Measurements from ENCODE around the gene CERK.
"Not testable (repeated sequence)": the region's sequence is repeated elsewhere in the genome, so short reads cannot be mapped to it uniquely, and the experiment has no call there.

Gene CERK

DNA sequence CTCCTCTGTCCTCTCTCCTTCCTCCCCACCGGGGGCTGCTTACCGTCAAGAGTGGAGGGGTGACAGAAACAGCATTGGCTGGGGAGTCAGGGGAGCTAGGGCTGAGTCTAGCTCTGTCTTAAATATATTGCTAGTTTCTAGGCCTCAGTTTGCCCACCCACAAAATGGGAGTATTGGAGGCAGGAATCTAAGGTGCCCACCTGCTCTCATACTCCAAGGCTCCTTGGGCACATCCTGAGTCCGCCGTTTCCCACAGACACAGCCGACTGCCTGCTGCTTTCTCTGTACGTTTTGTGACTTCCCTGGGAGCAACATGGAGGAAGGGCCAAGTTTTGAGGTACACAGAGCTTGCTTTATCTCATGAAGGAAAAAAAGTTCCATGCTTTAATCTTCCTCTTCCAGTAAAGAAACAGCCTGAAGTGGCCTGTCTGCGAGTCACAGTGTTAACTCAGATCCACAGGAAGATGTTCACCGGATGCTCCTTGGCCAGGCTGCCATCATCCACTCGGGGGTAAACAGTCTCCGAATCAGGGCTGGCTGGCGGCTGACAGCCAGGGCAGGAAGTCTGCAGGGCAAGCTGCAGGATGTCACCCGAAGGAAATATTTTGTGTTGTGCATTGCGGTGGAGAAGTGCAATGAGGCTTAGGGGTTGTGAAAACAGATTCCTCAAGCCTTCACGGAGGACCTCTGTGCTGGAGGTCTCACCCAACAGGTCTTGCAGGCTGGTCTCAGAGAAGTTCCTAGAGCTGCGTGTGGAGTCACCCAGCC lies 11.0 kb upstream of the CERK start:
- ATAC-seq: peak; percentile 63 to 76

DNA sequence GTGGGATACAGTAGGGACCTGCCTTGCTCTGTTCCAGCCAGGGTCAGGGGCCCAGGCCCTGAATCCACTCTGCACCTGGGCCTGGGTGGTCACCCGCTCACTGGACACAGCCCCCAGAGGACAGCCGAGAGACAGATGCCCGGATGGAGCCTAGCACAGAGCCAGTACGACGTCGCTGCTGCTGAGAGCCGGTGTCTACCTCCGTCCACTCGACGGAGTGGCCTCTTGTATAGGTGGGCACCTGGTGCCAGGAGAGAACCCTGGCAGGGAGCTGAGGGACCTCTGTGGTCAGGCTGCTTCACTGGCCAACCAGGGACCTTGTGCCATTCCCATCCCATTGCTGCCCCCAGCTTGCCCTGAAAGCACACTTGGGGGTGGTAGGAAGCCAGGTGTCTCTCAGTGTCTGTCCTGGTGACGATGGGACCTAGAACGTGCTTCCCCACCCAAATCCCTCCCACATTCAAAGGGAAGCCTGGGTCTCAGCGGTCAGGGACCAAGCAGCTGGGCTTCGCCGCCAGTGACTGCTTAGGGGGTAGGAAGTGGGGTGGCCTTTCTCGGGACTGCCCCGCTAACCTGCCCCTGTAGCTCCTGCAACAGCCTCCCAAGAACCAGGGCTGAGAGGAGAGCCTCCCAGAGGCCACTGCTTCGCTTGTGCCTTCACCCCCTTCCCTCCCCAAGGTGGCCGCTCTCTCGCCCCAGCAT lies 10.3 kb upstream of the CERK start:
- no peak for ATAC-seq

DNA sequence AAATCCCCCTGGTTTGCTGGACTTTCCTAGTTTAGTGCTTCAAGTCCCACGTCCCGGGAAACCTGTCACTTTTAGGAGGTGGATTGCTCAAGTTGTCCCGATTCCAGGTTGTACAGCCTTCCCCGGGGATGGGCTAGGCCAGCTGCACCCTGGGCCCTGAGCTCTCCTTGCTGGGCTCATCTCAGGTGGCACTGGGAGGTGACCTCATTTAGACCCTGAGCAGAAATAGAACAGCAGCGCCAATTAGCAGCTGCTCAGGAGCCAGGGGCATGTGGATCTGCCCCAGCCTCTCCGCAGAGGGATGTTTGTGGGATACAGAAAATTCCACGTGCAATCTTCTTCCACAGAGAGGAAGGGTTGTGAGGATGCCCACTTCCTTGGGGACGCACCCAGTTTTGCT lies 9.6 kb upstream of the CERK start:
- no peak for ATAC-seq

DNA sequence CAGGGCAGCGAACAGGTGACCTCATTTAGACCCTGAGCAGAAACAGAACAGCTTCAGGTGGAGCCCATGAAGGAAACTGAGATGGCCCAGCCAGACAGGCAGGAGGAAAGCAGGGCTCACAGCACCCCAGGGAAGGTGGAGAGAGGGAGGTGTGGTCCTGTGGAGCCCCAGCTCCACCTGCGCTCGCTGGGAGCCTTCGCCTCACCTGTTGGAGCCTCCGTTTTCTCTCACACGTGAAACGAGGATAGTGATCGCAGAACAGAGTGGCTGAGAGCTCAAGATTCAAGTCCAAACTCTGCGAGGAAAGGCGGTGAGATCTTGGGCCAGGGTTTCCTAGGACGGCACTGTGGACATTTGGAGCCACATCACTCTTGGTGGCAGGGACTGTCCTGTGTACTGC lies 8.6 kb upstream of the CERK start:
- ATAC-seq: no peak

DNA sequence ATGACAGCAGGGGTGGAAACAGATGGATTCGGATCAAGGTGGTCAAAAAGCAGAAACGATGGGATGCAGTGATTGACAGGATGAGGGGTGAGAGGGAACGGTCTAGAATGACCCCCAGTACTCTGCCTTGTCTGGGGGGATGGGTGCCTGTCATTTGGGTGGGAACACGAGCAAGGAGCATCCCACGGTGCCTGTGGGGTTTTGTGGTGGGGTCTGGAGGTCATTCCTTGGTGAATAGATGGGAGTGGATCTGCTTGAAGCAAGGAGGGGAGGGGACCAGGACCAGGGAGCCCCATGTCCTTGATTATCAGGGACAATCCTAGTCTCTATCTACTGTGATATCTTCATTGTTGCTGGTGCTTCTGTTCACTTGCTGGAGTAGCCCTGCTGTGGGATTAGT lies 8.1 kb upstream of the CERK start:
- no peak for ATAC-seq

DNA sequence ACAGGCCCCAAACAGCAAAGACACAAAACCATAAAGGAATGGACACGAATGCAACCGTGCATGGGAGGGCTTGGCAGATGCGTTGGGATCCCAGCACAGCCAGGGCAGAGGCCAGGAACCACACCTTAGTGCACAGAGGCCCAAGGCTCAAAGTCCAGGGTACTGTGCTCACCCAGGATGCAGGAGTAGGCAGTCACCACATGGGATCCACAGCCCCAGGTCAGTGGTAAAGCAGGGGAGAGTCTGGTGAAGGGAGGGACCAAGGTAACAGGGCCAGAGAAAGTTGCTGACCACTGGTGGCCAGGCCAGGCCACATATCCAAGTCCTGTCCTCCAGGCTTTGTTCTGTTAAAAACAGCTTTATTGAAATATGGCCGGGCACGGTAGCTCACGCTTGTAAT lies 6.5 kb upstream of the CERK start:
- ATAC-seq: no peak

DNA sequence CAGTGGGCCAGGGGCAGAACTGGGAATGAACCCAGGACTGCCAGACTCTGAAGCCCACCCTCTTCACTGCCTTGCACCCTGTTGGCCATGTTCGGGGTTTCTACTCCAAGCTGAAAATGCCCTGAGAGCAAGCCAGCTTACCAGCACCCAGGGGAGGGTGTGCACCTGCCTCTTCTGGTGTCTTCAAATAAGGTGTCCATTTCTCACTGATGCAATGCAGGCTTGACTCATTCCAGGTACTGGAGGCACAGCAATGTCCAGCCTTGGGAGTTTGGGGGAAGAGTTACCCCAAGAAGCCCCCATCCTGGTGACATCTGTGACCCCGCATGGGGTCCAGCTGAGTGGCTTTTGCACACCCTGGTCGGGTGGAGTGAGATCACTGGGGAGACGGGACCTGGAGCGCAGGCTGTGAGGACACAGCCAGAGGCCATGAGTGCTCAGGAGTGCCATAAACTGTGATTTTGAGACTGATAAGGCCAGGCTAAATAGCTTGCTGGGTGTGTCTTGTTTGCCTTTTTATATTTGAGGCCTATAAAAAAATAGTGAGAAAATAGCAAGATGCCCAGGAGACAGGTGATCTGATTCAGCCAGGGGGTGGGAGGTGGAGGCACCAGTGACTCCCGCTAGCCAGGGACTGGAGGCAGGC lies 4.6 kb upstream of the CERK start:
- ATAC-seq: no peak

DNA sequence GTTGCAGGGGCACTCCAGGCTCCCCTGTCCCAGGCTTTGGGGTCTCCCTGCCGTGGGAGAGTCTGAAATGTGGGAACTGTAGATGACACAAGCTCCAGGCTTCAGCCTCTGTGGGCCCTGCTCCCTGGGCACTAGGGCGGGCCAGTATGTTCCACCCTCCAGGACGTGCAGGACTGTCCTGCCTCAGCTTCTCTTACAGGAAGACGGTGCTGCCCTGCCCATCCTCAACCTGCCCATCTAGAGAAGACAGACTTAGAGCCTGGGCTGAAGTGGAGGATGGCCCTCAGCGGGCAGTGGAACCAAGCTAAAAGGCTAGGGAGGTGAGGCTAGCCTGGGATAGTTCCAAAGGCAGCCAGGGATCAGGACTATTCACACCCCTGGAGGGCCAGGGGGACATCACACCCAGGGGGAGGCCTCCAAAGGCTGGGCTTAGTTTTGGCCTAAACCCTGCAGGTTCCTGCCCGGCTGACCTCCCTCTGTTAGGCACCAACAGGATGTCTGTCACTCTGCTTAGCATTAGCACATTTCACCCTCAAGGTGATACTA lies 4.0 kb upstream of the CERK start:
- ATAC-seq: no peak

DNA sequence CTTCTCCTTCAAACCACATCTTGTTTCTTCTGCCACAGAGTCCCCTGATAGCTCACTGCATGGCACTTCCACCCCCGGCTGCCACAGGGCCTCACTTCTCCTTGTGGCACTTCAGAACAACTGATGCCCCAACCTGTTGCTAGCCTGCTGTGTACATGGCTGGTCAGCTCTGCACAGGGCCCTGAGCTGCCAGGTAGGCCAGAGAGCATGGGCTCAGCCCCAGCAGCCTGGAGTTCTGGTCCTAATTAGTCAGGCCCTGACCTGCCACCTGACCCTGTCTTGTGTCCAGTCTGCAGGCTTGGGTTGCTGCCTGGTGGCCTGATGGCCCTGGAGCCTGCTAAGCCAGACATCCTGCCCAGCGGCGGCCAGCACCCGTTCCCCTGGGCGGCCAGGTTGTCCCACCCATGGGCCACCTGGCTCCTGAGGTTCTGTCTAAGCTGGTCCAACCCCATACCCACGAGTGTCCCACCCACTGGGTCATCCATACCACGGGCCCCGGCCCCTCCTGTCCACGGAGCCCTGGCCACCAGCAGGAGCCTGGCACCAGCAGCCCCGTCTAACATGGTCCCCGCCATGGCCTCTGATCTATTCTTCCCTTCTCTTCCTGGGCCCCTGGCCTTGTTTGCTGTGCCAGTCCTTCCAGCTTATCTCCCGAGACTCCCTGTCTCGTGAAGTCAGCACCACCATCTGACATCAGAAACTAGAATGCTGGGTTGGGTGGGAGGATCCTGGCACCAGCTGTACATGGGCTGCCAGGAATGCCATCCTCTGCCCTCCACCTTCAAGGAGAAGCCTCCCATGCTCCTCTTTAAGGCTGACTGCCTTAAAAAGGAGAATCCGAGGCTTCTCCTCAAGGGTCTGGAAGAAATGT lies 3.1 kb upstream of the CERK start:
- no peak for ATAC-seq

DNA sequence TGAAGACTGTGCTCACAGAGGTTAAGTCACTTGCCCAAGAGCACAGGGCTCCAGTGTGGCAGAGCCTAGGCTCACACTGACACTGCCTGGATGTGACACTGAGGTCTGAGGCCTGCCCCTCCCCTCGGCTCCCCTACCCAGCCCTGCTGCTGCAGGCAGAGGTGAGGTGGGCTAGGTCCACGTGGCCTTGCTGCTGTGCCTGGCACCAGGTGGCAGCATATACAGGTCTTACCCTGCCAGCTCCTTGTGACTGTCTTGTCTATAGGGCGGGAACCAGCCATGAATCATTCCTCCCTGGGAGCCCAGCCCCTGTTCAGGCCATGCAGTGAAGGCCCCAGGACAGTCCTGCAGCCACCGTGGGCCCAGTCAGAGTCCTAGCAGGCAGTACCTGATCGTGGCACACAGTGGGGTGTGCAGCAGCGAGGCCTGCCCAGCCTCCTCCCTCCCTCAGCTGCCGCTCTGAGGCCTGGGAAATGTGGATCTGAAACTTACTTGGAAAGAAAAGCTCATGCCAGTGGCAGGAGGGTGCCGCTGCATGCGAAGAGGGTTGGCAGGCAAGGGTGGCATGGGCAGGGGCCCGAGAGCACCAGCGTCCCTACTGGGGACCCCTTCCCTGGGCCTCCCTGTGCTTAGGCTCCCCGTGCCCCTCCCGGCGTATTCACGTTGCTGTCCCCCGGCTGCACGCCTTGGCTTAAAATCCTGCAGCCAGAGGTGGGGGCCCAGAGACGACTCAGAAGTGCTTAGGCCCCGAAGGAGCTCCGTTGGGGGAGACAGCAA lies 1.2 kb upstream of the CERK start:
- ATAC-seq: peak; percentile 10 to 76

DNA sequence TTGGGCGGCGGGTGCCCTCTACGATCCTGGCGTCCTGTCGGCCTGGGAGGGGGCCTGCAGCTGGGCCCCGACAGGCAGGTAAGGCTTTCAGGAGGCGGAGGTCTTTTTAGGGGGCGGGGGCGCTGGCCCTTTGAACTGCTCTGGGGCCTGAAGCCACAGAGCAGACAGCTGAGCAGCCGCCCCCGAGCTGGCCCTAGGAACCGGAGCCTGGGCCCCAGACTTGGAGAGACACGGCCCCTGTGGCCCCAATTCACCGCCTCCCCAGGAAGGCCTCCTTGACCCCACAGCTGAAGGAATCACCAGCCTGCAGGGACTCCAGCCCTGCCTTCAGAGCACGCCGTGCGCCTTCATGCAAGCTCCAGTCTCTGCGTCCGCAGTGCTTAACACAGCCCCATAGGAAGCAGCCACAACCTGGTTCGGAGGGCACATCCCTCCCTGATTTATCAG lies 618 bp upstream of the CERK start:
- ATAC-seq: no peak

DNA sequence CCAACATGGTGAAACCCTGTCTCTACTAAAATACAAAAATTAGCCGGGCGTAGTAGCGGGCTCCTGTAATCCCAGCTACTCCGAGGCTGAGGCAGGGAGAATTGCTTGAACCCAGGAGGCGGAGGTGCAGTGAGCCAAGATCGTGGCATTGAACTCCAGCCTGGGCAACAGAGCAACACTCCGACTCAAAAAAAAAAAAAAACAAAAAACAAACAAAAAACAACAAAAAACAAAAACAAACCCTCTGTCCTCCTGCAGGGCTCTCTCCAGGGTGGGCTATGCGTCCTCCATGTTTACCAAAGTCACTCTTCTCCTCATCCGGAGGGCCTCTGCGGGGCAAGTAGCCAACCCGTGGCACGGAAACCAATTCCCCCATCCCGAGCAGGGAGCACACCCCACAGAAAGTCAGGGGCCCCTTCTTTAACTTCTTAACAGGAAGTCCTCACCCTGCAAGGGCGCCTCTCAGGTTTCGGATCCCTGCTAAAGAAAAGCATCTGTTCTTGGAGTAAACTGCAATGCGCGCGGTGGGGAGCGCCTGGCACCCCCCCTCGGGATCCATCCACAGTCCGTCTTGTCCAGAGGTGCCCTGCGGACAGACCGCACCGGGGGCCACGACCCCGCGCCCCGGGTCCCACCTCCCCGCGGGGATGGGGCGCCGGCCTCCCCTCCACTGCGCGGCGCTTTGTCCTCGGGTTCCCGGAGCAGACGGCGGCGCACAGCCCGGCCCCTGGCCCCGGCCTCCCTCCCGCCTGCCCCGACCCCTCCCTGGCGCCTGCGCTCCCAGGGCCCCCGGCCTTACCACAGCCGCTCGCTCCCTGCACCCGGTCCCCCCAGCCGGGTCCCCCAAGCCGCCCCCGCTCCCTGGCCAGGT lies 712 bp downstream of the CERK start:
- ATAC-seq: peak; percentile 14 to 18

DNA sequence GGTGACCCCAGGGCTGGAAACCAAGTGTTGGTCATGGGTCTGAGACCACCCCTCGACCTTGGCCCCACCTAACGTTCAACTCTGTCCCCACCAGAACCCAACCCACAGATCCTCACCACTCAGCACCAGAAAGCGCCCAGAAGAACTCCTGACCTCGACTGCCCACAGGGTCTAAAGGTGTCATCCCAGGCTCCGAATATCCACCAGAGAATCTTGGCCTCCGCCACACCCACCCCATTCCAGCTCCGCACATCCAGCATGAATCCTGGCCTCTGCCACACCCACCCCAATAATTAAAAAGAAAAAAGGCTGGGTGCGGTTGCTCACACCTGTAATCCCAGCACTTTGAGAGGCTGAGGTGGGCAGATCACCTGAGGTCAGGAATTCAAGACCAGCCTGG lies 1.3 kb downstream of the CERK start:
- ATAC-seq: no peak

DNA sequence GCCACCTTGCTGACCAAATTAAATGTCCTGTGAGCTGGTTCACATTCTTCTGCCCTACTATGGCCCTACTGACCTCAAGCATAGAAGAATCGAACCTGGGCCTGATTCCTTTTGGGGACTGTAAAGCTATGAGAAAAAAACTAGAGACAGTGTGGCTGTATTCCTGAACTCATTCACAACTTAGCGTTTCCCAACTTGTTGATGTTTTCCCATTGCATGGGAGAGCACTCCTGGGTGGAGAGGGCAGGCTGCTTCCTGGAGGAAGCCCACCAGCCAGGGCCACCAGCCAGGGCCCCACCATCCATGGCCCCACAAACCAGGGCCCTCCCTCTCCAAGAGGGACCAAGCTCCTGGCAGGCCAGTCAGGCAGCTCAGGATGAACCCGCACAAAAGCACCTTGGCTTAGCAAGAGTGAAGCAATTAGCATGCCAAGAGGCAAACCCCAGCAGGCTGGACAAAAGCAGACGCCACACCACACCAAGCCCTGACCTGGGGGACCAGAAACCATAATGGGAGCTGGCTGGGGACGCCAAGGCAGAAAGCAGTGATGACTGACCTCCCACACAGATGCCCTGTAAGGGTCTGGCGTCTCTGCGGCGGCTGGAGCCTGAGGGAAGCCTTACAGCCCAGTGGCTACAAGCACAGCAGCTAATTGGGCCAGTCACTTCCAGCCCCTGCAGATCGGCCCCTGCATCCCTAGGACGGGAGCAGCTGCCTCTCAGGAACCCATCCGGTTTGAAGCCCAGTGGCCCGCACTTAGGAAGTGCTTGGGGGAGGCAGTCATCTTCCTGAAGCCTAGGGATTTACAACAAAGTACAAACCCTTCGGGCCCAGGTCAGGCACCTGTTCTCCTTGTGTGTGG lies 2.1 kb downstream of the CERK start:
- ATAC-seq: no peak

DNA sequence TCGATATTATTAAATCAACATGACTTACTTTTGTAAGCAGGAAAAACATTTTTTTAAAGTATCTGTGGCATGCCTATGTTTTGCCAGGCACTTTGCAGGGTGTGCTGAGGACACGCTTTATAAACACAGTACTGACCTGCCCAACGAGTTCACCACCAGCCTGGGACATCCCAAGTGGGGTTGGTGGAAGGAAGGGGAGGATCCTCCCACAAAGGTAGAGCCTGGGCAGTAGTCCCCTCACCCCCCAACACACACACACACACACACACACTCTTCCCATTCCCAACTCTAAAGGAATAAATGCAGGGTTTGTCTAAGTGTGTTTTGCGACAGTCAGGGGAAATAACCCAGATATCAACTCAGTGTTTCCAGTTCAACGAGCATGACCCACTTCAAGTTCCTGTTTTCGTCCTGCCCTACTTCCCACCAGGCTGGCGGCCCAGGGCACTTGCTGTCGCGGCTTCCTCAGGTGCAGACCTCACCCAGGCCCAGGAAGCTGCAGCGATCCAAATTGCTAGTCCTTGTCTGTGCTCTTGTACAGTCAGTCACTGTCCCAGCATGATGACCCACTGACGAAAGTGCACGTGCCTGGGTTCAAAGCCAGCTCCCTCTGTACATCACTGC lies 3.1 kb downstream of the CERK start:
- peak; percentile 8 to 18 for ATAC-seq

DNA sequence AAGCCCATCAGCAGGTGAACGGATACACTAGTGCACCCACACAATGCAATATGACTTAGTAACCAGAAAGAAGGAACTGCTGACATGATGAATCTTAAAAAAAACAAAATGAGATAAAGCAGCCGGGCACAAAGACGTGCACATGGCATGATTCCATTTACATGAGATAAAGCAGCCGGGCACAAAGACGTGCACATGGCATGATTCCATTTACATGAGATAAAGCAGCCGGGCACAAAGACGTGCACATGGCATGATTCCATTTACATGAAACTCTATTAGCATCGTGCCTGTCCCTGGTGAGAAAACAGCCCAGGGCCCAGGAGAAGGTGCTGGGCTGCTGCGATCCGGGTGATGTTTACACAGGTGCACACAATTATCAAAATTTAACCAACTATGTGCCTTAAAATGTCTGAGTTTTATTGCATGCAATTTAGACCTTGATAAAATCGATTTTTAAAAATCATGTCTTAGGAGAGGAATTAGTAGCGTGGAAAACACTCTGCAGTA lies 3.8 kb downstream of the CERK start:
- ATAC-seq: not testable (repeated sequence)

DNA sequence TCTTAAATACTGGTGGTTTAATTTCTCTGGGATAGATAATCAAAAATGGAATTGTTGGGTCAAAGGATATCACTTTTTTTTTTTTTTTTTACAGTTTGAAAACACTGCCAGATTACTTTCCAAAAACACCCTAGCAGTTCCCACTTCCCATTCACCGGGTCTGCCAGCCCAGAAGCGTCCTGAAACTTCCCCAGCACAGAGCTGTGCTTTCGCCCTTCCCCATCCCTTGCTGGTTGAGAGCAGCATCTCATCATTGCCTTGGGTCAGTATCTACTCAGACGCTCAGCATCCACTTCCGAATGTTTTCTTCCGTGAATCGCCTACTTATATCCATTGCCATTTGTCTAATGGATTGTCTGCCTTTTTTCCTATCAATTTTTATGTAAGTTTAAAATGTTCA lies 5.5 kb downstream of the CERK start:
- no peak for ATAC-seq

DNA sequence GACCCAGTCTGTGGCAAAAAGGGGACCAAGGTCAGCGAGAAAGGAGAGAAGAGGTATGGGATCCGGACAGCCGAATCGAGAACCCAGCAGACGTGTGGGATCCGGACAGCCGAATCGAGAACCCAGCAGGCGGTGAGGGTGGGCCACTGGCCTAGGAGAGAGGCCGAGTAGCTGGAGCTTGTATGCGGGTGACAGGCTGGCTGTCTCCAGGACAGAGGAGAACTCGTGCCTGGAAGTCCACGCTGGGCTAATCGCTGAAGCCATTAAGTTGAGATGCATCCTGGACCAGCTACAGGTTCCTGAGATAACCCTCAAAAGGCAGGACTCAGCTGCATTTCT lies 6.0 kb downstream of the CERK start:
- ATAC-seq: no peak
